ENCODE data around the gene ZP3.
"Not testable (repeated sequence)": the region's sequence is repeated elsewhere in the genome, so short reads cannot be mapped to it uniquely, and the experiment has no call there.

- TF ChIP-seq CTCF, POLR2A (IDR thresholded peaks at IDR 0.05): not testable (repeated sequence)
Measured at GRCh38 chr7:76442664-76443446, 18.1 kb downstream of the ZP3 start.
